HG03521 (cell line): ENCODE measurements around the gene ABCC11.
"Not testable (repeated sequence)": the region's sequence is repeated elsewhere in the genome, so short reads cannot be mapped to it uniquely, and the experiment has no call there.

Experiments
- ATAC-seq: cut with Tn5 transposase; IDR thresholded peaks from one replicate; pipeline ENCODE4 v1.9.1; 2021; ENCODE audit warnings: mild to moderate bottlenecking, moderate library complexity; ENCODE audit not compliant: unreplicated experiment

ABCC11 gene

DNA sequence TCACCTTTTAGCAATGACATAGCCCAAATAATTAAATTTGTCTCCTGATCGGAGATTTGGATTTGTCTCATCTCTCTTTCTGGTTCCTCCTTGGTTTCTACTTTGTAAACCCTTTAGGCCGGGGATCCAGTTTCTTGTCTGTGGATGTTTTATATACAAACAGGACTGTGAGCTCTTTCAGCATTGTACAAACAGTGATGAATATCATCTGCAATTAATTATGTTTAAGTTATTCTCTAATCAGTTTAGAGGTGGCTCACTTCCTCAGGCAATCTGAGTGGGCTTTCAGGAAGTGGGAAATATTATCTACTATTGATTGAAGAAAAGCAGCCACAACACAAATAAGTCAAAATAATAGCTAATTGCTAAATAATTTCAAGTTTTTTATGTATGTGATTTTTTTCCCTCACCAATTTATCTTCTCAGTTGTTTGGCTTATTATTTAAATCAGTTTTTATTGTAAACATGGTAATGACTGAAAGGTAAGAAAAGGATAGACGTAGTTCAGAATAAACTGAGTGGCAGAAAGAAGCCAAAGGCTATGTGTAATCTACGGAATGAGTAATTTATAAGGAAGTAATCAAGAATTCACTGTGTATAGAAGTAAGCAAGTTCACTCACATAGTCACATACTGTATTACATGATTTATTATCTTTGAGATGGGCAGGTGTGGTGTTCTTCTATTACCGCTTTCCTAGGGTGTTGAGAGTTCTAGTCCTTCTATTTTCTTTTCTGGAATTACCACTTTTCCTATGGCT, 3.4 kb upstream of the ABCC11 start:
- no peak for ATAC-seq

DNA sequence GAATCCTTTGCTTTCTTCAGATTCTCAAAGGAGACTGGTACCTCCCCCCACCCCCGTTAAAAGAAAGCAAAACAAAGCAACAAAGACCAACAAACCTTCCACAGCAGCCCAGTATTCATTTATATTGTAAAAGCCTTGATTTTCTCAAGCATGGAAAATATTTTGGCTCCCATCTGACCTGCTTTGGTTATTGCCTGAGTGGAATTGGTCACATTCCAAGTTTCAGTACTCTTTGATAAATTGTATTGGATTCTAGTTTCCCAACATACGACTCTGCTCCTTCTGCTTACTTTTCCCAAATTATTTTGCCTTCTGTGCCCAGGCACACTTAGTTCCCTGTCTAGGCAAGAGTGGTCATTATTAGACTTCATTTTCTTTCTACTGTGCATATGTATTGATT, 1.3 kb downstream of the ABCC11 start:
- no peak for ATAC-seq

DNA sequence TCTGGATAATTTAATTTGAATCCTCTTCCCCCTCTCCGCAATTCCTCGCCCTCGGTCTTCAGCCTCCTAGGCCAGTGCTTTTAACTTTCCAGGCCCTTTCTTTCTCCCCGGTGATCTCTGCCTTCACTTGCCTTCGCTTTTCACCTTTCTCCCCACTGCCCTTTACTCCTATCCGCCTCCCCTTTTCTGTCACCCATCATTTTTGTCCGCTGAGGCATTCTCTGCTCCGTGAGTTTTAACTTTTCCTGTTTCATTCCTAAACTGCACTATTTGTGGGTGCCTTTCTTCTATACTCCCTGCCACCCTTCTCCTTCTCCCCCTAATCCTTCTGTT, 2.5 kb downstream of the ABCC11 start:
- no peak for ATAC-seq

DNA sequence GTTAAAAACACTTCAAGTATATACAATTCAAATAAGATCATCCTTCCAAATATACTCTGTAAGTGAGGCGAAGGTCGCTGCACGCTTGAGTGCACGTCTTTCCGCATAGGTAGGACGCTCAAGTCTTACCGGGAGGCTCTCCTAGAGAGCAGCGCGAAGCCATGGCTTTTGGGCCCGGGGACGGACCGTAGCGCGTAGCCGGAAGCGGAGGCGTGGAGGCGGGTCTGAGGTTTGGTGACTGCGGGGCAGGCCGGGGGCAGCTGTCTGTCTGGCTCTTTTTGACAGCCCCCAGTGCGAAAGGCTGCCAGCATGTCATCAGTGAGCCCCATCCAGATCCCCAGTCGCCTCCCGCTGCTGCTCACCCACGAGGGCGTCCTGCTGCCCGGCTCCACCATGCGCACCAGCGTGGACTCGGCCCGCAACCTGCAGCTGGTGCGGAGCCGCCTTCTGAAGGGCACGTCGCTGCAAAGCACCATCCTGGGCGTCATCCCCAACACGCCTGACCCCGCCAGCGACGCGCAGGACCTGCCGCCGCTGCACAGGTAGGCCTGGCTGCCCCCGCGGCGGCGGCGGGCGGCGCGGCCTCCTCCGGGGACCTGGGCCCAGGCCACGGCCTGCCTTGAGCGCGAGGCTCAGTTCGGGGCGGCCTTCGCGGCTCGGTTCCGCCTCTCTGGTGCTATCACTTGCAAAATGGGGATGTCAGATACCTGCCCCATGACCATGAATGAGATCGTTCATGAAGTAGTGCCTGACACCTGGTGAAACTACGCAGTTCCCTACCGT, 3.1 kb downstream of the ABCC11 start, which contains the start of gene LONP2:
LONP2 (plus strand) TSS at position 221 of the 783 bp plus-strand sequence; CDS start at position 310, 89 bp downstream.
- ATAC-seq: peak; percentile 90

DNA sequence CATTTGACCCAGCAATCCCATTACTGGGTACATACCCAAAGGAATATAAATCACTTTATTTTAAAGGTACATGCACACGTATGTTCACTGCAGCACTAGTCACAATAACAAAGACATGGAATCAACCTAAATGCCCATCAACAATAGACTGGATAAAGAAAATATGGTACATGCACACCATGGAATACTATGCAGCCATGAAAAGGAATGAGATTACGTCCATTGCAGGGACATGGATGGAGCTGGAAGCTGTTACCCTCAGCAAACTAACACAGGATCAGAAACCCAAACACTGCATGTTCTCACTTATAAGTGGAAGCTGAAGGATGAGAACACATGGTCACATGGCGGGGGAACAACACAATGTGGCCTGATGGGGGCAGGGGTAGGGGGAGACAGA, 7.2 kb downstream of the ABCC11 start:
- ATAC-seq: not testable (repeated sequence)

DNA sequence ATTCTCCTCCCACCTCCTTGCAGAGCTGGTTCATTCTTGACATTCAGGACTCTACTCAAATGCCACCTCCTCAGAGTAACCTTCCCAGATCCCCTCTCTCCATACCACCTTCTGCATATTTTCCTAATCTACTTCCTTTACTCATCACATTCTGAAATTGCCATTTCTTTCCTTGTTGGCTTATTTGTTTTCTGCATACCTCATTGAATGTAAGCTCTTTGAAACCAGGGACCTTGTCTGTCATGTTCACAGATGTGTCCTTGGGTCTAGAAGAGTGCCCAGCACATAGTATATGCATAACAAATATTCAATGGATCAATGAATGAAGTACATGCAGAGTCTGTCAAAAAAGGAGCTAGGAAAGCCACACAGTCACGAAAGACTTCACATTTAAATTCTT, 11.1 kb downstream of the ABCC11 start:
- no peak for ATAC-seq

GRCh38 chr16:48235556-48236136, 11.7 kb downstream of the ABCC11 start:
- no peak for ATAC-seq

DNA sequence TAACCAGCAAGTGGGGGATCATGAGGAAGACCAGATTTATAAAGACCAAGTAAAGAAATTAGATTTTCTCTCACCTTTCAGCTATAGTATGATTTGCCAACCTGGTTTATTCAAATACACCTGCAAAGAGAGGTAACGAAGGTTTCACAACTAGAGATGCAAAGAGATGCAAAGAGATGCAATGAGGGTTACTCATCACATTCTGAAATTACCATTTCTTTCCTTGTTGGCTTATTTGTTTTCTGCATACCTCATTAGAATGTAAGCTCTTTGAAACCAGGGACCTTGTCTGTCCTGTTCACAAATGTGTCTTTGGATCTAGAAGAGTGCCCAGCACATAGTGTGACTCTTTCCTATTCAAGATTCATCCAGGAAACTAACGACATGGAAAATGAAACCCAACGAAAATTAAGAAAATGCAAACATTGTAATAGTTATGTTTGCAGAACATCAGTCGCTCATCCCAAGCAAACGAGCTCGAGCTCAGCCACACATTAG, 12.2 kb downstream of the ABCC11 start:
- ATAC-seq: no peak

DNA sequence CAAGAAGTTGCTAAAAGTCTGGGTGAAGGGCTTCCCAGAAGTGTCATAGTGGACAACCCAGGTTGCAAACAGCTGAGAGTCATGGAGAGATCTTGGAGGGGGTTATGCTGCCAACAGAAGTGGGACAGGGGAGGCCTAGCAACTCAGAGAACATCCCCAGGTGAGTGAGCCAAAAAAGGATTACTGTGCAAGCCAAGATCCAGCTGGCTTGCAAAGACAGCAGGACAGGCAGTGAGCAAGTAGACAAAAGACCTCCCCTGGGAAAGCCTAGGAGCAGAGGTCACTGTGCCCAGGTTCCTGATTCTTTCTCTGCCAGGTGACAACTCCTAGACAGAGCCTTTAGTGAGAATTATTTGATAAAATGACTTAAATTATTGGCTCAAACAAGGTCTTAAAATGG, 12.7 kb downstream of the ABCC11 start:
- ATAC-seq: no peak

GRCh38 chr16:48232493-48233040, 14.8 kb downstream of the ABCC11 start:
- no peak for ATAC-seq

GRCh38 chr16:48231727-48232492, 15.4 kb downstream of the ABCC11 start:
- no peak for ATAC-seq

DNA sequence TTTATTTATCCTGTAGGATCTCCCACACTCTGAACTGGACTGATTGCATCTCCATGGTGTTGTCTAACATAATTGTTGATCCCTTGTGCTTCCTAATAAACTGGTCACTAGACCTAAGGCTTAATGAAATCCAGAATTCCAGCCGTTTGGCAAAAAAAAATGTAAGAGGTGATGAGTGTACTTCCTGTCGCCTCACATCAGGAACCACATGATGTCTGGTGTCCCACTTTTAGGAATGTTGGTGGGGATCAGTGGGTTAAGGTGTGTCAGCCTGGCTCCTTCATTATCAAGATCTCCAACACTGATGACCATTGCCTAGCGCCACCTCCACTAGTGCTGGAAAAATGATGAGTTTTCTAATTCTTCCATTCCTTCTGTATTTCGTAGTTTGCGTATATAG, 21.9 kb downstream of the ABCC11 start:
- no peak for ATAC-seq

DNA sequence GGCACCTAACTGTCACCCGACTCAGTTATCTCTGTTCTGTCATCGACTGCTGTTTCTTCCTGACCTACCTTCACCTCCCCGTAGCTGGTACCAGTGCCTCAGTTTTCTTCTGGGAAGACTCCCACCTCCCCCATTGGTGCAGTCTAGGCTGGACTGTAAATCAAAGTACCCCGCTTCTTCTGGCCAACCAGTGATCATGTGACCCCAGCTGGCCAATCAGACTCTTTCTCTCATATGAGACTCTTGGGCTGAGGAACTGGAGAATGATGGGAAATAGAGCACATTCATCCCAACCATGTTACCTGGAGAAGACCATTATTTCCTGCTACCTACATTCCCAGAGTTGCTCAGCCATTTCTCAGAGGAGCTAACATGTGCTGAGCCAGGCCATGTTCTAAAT, 23.8 kb downstream of the ABCC11 start:
- ATAC-seq: no peak

DNA sequence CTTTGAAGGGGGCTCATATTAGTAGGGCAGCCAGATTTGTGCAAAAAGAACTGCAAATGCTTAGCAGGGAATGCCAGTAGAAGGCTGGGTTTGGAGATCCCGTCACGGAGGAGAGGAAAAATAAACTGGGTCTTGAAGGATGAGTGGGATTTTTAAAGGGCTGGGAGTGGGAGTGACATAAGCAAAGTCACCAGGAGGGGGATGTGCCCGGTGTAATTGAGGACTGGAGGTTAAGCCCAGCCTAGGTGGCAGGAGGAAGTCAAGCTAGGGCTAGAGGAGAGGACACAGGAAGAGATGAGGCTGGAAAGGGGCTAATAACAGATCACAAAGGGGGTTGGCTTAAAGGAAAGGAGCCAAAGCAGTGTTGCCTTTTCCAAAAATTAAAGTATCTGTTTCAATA, 26.4 kb downstream of the ABCC11 start:
- ATAC-seq: no peak

GRCh38 chr16:48218473-48218872, 28.9 kb downstream of the ABCC11 start:
- no peak for ATAC-seq

- ATAC-seq: no peak
Measured at GRCh38 chr16:48217708-48218107, 29.6 kb downstream of the ABCC11 start.

- ATAC-seq: no peak
Measured at GRCh38 chr16:48215738-48216137, 31.6 kb downstream of the ABCC11 start.

DNA sequence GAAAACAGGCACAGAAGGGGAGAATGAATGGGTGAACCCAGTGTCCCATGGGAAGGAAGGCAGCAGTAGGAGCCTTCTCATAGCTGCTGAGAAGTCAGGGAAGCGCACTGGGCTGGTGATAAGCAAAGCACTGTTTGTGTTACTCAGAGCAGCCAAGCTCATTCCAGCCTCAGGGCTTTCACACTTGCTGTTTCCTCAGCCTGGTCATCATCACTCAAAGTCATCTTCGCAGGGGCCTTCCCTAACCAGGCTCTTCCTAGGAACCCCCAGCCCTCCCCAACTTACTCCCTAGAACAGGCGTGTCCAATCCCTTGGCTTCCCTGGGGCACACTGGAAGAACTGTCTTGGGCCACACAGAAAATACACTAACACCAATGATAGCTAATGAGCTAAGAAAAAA, 35.3 kb downstream of the ABCC11 start:
- no peak for ATAC-seq

- no peak for ATAC-seq
Measured at GRCh38 chr16:48210747-48211146, 36.6 kb downstream of the ABCC11 start.

GRCh38 chr16:48206594-48207242, 40.6 kb downstream of the ABCC11 start:
- ATAC-seq: no peak
